ENCODE data around the gene HDLBP.

Gene HDLBP

GRCh38 chr2:241260911-241261310, 54.6 kb downstream of the HDLBP start:
- Histone ChIP-seq H3K4me1 (ENCODE audit: control insufficient read depth, insufficient read depth, low read length) (no peaks in the 10 kb centered on the region), H3K4me3 (ENCODE audit: low read length) (no peak overlapping the region), H3K36me3 (ENCODE audit: insufficient read depth, low read length) (peaks cover 82% of the 10 kb centered on the region), H3K9ac (ENCODE audit: low read depth, low read length) (no peak overlapping the region), H3K9me3 (replicated peaks; ENCODE audit: low read length) (no peaks in the 10 kb centered on the region), H3K4me2 (ENCODE audit: low read length) (no peak overlapping the region), H3K27me3 (ENCODE audit: control insufficient read depth, insufficient read depth, low read length) (no peaks in the 10 kb centered on the region)

- Histone ChIP-seq H3K4me3 (ENCODE audit: low read length) (no peak overlapping the region), H3K4me1 (ENCODE audit: control insufficient read depth, insufficient read depth, low read length) (no peaks in the 10 kb centered on the region), H3K36me3 (ENCODE audit: insufficient read depth, low read length) (peaks cover 86% of the 10 kb centered on the region), H3K9ac (ENCODE audit: low read depth, low read length) (no peak overlapping the region), H3K27me3 (ENCODE audit: control insufficient read depth, insufficient read depth, low read length) (no peaks in the 10 kb centered on the region), H3K4me2 (ENCODE audit: low read length) (no peak overlapping the region), H3K9me3 (replicated peaks; ENCODE audit: low read length) (no peaks in the 10 kb centered on the region)
These were observed 56.8 kb downstream of the HDLBP start for GRCh38 chr2:241258505-241259280.

- H3K4me2 ChIP-seq (ENCODE audit: low read length), result no peak overlapping the region
- H3K4me1 ChIP-seq (ENCODE audit: control insufficient read depth, insufficient read depth, low read length), result no peaks in the 10 kb centered on the region
- no peaks in the 10 kb centered on the region for H3K9me3 ChIP-seq (replicated peaks; ENCODE audit: low read length)
- no peak overlapping the region for H3K9ac ChIP-seq (ENCODE audit: low read depth, low read length)
- H3K36me3 ChIP-seq (ENCODE audit: insufficient read depth, low read length), result peaks cover 86% of the 10 kb centered on the region
- no peaks in the 10 kb centered on the region for H3K27me3 ChIP-seq (ENCODE audit: control insufficient read depth, insufficient read depth, low read length)
- H3K4me3 ChIP-seq (ENCODE audit: low read length), result no peak overlapping the region
These were observed 57.9 kb downstream of the HDLBP start for GRCh38 chr2:241257419-241258032.

- Histone ChIP-seq H3K27me3 (ENCODE audit: control insufficient read depth, insufficient read depth, low read length) (no peaks in the 10 kb centered on the region), H3K9me3 (replicated peaks; ENCODE audit: low read length) (no peaks in the 10 kb centered on the region), H3K9ac (ENCODE audit: low read depth, low read length) (no peak overlapping the region), H3K4me2 (ENCODE audit: low read length) (no peak overlapping the region), H3K4me3 (ENCODE audit: low read length) (no peak overlapping the region), H3K36me3 (ENCODE audit: insufficient read depth, low read length) (peaks cover 85% of the 10 kb centered on the region), H3K4me1 (ENCODE audit: control insufficient read depth, insufficient read depth, low read length) (no peaks in the 10 kb centered on the region)
These were observed 59.3 kb downstream of the HDLBP start for GRCh38 chr2:241256168-241256545.

GRCh38 chr2:241255542-241256167, 59.8 kb downstream of the HDLBP start:
- Histone ChIP-seq H3K27me3 (ENCODE audit: control insufficient read depth, insufficient read depth, low read length) (no peaks in the 10 kb centered on the region), H3K36me3 (ENCODE audit: insufficient read depth, low read length) (peaks cover 86% of the 10 kb centered on the region), H3K4me1 (ENCODE audit: control insufficient read depth, insufficient read depth, low read length) (no peaks in the 10 kb centered on the region), H3K9ac (ENCODE audit: low read depth, low read length) (no peak overlapping the region), H3K4me3 (ENCODE audit: low read length) (no peak overlapping the region), H3K4me2 (ENCODE audit: low read length) (no peak overlapping the region), H3K9me3 (replicated peaks; ENCODE audit: low read length) (no peaks in the 10 kb centered on the region)

- H3K27me3 ChIP-seq (ENCODE audit: control insufficient read depth, insufficient read depth, low read length), result no peaks in the 10 kb centered on the region
- no peak overlapping the region for H3K4me2 ChIP-seq (ENCODE audit: low read length)
- no peaks in the 10 kb centered on the region for H3K9me3 ChIP-seq (replicated peaks; ENCODE audit: low read length)
- no peaks in the 10 kb centered on the region for H3K4me1 ChIP-seq (ENCODE audit: control insufficient read depth, insufficient read depth, low read length)
- H3K36me3 ChIP-seq (ENCODE audit: insufficient read depth, low read length), result peaks cover 86% of the 10 kb centered on the region
- no peak overlapping the region for H3K4me3 ChIP-seq (ENCODE audit: low read length)
- H3K9ac ChIP-seq (ENCODE audit: low read depth, low read length), result no peak overlapping the region
These were observed 60.5 kb downstream of the HDLBP start for GRCh38 chr2:241254904-241255351.

GRCh38 chr2:241252778-241253475, 62.5 kb downstream of the HDLBP start:
- H3K4me2 ChIP-seq (ENCODE audit: low read length), result no peak overlapping the region
- no peaks in the 10 kb centered on the region for H3K9me3 ChIP-seq (replicated peaks; ENCODE audit: low read length)
- peaks cover 89% of the 10 kb centered on the region for H3K36me3 ChIP-seq (ENCODE audit: insufficient read depth, low read length)
- no peak overlapping the region for H3K9ac ChIP-seq (ENCODE audit: low read depth, low read length)
- H3K4me1 ChIP-seq (ENCODE audit: control insufficient read depth, insufficient read depth, low read length), result no peaks in the 10 kb centered on the region
- no peak overlapping the region for H3K4me3 ChIP-seq (ENCODE audit: low read length)
- H3K27me3 ChIP-seq (ENCODE audit: control insufficient read depth, insufficient read depth, low read length), result no peaks in the 10 kb centered on the region

- no peak overlapping the region for H3K4me2 ChIP-seq (ENCODE audit: low read length)
- H3K36me3 ChIP-seq (ENCODE audit: insufficient read depth, low read length), result peaks cover 96% of the 10 kb centered on the region
- no peaks in the 10 kb centered on the region for H3K9me3 ChIP-seq (replicated peaks; ENCODE audit: low read length)
- H3K4me1 ChIP-seq (ENCODE audit: control insufficient read depth, insufficient read depth, low read length), result no peaks in the 10 kb centered on the region
- H3K9ac ChIP-seq (ENCODE audit: low read depth, low read length), result no peak overlapping the region
- H3K27me3 ChIP-seq (ENCODE audit: control insufficient read depth, insufficient read depth, low read length), result no peaks in the 10 kb centered on the region
- H3K4me3 ChIP-seq (ENCODE audit: low read length), result no peak overlapping the region
These were observed 65.8 kb downstream of the HDLBP start for GRCh38 chr2:241249654-241250053.

GRCh38 chr2:241248897-241249296, 66.6 kb downstream of the HDLBP start:
- no peaks in the 10 kb centered on the region for H3K9me3 ChIP-seq (replicated peaks; ENCODE audit: low read length)
- H3K4me2 ChIP-seq (ENCODE audit: low read length), result no peak overlapping the region
- peaks cover 98% of the 10 kb centered on the region for H3K36me3 ChIP-seq (ENCODE audit: insufficient read depth, low read length)
- H3K9ac ChIP-seq (ENCODE audit: low read depth, low read length), result no peak overlapping the region
- H3K4me3 ChIP-seq (ENCODE audit: low read length), result no peak overlapping the region
- no peaks in the 10 kb centered on the region for H3K27me3 ChIP-seq (ENCODE audit: control insufficient read depth, insufficient read depth, low read length)
- no peaks in the 10 kb centered on the region for H3K4me1 ChIP-seq (ENCODE audit: control insufficient read depth, insufficient read depth, low read length)

- H3K36me3 ChIP-seq (ENCODE audit: insufficient read depth, low read length), result peaks cover 98% of the 10 kb centered on the region
- no peak overlapping the region for H3K4me3 ChIP-seq (ENCODE audit: low read length)
- H3K27me3 ChIP-seq (ENCODE audit: control insufficient read depth, insufficient read depth, low read length), result no peaks in the 10 kb centered on the region
- no peak overlapping the region for H3K9ac ChIP-seq (ENCODE audit: low read depth, low read length)
- H3K4me2 ChIP-seq (ENCODE audit: low read length), result no peak overlapping the region
- no peaks in the 10 kb centered on the region for H3K9me3 ChIP-seq (replicated peaks; ENCODE audit: low read length)
- H3K4me1 ChIP-seq (ENCODE audit: control insufficient read depth, insufficient read depth, low read length), result no peaks in the 10 kb centered on the region
These were observed 67.2 kb downstream of the HDLBP start for GRCh38 chr2:241248289-241248688.

GRCh38 chr2:241244368-241244767, 71.1 kb downstream of the HDLBP start:
- Histone ChIP-seq H3K9me3 (replicated peaks; ENCODE audit: low read length) (no peaks in the 10 kb centered on the region), H3K4me2 (ENCODE audit: low read length) (no peak overlapping the region), H3K4me1 (ENCODE audit: control insufficient read depth, insufficient read depth, low read length) (no peaks in the 10 kb centered on the region), H3K9ac (ENCODE audit: low read depth, low read length) (no peak overlapping the region), H3K36me3 (ENCODE audit: insufficient read depth, low read length) (peaks cover 96% of the 10 kb centered on the region), H3K27me3 (ENCODE audit: control insufficient read depth, insufficient read depth, low read length) (no peaks in the 10 kb centered on the region), H3K4me3 (ENCODE audit: low read length) (no peak overlapping the region)

Measured in skeletal muscle satellite cell (primary cell).